Left forelimb (tissue), 1 donor: ENCODE measurements around the gene AP4M1.

Experiments
- DNase-seq: peaks from one replicate; pipeline ENCODE4 v3.0.0-alpha.2; 2018; ENCODE audit warnings: low spot score

AP4M1 gene

GRCh38 chr7:100087055-100087750 lies 14.2 kb upstream of the AP4M1 start:
- DNase-seq, result no peak

- DNase-seq, result no peak
Observed at GRCh38 chr7:100088095-100088620, 13.3 kb upstream of the AP4M1 start.

DNA sequence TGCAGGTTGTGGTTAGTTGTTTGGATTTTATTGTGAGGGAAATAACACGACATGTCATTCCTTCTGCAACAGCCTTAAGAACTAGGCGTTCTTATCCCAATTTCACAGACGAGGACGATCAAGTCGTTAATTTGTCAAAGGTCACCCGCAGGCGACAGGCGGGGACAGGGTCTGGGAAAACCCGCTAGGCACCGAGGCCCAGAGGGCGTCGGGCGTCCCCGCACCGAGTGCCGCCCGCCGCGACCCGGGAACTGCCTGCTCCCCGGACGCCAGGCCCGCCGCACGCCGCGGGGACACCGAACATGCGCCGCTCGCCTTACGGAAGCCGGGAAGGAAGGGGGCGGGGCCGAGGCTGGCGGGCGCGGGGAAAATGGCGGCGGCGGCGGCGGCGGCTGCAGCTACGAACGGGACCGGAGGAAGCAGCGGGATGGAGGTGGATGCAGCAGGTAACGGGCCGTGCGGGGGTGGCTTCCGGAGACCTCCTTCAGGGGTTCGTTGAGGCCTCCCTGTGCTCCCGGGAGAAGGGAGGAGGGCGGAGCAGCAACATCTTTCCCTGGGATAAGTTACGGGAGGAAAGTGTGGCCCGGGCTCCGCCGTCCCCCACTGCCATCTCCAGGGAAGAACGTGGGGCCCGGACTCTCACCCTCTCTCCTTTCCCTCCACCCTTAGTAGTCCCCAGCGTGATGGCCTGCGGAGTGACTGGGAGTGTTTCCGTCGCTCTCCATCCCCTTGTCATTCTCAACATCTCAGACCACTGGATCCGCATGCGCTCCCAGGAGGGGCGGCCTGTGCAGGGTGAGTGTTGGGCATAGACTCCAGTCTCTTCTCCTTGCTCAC lies 12.6 kb upstream of the AP4M1 start, which contains the start of gene COPS6:
TSS of gene COPS6 (plus strand) at position 349 of the 837 bp plus-strand sequence. CDS start at position 371, 22 bp downstream.
- peak; percentile 91 for DNase-seq

- no peak for DNase-seq
Observed at GRCh38 chr7:100089458-100090196, 11.8 kb upstream of the AP4M1 start.

DNA sequence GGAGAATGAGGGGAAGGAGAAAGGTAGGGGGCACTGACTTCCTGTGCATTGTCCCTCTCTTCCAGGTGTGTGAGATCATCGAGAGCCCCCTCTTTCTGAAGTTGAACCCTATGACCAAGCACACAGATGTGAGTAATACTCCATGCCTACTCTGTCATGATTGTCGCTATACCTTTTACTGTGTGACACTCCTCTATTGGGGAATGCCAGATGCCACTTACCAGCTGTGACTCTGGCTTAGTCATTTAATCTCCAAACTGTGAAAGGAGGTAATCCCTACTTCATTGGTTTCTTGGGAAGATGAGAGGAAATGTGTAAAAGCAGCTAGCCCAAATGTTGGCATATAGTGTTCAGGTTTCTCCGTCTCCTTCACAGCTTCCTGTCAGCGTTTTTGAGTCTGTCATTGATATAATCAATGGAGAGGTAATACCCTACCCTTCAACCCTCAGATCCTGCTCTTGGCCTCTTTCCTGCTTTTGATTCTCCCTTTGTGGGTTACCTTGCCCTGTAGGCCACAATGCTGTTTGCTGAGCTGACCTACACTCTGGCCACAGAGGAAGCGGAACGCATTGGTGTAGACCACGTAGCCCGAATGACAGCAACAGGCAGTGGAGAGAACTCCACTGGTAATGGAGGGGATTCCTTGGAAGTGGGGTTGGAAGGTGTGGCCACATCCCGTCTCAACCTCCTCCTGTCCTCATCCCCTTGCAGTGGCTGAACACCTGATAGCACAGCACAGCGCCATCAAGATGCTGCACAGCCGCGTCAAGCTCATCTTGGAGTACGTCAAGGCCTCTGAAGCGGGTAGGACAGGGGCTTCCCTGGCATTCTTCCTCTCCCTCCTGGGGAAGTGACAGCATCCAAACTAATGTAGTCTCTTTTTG lies 10.7 kb upstream of the AP4M1 start:
- DNase-seq, result no peak

DNA sequence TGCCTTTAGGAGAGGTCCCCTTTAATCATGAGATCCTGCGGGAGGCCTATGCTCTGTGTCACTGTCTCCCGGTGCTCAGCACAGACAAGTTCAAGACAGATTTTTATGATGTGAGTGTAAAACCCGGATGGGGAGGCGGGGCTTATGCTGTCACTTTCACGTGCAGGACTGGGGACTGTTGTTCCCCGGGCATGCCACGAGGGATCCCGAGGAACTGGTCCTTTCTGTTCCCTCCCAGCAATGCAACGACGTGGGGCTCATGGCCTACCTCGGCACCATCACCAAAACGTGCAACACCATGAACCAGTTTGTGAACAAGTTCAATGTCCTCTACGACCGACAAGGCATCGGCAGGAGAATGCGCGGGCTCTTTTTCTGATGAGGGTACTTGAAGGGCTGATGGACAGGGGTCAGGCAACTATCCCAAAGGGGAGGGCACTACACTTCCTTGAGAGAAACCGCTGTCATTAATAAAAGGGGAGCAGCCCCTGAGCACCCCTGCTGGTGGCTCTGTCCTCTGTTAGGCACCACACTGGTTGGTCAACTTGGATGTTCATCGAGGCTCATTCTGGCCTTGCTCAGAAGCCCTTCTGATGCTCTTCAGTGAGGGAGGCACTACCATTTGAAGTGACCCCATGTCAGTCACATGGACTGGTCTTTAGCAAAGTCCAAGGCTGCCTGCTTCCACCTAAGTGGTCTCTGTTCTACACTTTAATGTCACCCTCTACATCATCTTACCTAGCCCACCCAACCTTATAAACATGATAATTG lies 9.8 kb upstream of the AP4M1 start:
- DNase-seq, result no peak

- no peak for DNase-seq
Observed at GRCh38 chr7:100093054-100093453, 8.4 kb upstream of the AP4M1 start.

- DNase-seq, result no peak
Observed at GRCh38 chr7:100093498-100093897, 7.9 kb upstream of the AP4M1 start.

DNA sequence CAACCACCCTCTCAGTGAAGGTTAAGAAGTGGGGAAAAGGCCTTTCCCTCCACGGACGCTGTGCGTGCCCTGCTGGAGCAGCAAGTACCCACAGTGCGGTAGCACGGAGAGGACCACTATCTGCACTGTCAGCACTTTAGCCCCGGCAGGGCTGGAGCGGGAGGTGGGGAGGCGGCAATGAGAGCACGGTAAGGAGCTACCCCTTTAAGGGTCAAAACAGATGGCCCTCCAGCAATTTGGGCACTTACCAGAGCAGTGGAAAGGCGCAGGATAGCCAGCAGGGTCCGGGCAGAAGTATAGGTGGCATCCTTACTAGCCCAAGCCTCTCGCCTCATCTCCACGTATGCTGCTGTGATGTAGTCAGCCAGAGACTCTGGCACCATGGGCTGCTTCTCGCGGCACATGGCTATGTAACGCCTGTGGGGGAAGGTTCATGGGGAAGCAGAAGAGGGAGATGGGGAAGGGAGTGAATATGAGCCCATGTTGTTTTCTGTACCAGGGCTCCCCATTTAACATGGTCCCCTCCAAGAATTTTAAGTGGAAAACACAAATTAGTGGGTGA lies 7.4 kb upstream of the AP4M1 start:
- no peak for DNase-seq

GRCh38 chr7:100095289-100095688 lies 6.2 kb upstream of the AP4M1 start:
- no peak for DNase-seq

DNA sequence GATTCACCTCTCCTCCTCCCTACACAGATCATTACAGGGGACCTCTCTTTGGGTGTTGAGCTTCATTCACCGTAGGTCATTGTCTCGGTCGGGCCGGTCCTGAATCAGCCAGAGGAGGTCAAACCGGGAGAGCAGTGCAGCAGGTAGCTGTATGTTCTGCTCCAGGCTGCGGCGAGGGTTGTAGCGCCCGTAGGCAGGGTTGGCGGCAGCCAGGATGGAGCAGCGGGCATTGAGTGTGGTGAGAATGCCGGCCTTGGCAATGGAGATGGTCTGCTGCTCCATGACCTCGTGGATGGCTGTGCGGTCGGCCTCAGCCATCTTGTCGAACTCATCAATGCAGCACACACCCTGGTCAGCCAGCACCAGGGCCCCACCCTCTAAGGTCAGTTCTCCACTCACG lies 5.7 kb upstream of the AP4M1 start:
- DNase-seq, result no peak

GRCh38 chr7:100098913-100099312 lies 2.5 kb upstream of the AP4M1 start:
- no peak for DNase-seq

- DNase-seq, result no peak
Observed at GRCh38 chr7:100099452-100099851, 2.0 kb upstream of the AP4M1 start.

DNA sequence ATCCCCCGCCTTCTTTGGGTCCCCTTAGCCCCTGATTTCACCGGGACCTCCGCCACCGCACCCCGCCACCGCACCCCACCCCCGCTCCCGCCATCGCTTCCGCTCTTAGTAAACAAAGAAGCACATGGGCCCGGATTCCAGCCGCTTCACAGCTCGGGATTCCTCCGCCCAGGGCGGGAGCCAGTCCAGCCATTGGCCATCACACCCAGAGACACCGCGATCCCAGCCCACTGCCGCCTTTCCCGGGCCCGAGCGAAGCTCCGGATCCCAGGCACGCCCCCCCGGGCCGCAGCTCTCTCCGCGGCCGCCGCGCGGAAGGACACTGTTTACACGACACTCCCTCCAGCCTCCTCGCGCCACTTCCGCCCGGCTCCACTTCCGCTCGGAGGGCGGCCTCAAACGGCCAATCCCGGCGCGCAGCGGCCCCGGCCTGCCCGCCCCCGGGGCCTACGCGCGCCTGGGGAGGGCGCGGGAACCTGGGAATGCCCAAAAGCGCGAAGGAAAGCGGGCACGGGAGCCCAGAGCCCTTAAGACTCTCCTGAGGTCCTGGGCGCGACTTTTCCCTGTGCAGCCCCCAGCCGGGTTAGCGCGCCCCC lies 925 bp upstream of the AP4M1 start:
- DNase-seq, result peak; percentile 98

DNA sequence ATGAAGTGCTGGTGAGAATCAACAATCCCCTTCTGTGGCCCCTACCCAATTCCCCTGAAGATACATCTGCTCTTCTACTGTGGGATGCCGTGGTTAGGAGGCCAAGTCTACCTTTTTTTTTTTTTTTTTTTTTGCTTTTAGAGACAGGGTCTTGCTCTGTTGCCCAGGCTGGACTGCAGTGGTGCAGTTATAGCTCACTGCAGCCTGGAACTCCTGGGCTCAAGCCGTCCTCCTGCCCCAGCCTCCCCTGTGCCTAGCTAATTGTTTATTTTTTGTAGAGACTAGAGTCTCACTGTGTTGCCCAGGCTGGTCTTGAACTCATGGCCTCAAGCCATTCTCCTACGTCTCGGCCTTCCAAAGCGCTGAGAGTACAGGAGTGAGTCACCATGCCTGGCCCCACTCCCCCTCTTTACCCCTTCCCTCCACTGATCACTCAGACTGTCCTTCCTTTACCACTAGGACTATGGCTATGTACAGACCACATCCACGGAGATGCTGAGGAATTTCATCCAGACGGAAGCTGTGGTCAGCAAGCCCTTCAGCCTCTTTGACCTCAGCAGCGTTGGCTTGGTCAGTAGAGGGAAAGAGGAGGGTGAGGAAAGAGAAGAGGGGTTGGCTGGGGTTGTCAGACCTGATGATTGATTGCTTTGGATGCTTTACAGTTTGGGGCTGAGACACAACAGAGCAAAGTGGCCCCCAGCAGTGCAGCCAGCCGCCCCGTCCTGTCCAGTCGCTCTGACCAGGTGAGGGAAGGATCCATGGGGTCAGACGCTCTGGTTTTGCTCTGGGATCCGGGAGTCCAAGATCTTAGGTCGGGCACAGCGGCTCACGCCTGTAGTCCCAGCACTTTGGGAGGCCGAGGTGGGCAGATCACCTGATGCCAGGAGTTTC lies 1.8 kb downstream of the AP4M1 start:
- no peak for DNase-seq

DNA sequence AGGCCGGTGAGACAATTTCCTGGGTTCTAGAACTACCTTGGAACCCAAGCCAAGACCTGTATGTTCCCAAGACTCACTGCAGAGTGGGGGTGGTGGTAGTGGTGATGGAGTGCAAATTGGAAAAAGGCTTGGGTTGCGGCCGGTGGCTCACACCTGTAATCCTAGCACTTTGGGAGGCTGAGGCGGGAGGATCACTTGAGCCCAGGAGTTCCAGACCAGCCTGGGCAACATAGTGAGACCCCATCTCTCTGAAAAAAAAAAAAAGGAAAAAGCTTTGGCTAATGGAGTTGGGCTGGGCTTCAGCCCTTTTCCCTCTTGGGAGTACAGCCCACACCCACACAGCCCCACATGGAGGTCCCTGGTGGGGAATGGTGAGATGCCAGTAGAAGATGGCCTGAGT lies 4.1 kb downstream of the AP4M1 start:
- DNase-seq, result no peak

DNA sequence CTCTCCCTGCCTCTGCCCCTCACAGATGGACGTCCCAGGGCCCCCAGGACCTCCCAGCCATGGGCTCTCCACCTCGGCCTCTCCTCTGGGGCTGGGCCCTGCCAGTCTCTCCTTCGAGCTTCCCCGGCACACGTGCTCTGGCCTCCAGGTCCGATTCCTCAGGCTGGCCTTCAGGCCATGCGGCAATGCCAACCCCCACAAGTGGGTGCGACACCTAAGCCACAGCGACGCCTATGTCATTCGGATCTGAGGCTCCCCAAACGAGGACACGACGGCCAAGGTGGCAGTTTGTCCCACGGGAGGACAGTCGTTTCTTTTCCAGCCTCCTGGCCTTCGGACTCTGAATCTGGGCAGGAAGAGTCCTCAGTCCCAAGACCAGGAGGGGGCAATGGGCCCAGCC lies 5.2 kb downstream of the AP4M1 start:
- no peak for DNase-seq

DNA sequence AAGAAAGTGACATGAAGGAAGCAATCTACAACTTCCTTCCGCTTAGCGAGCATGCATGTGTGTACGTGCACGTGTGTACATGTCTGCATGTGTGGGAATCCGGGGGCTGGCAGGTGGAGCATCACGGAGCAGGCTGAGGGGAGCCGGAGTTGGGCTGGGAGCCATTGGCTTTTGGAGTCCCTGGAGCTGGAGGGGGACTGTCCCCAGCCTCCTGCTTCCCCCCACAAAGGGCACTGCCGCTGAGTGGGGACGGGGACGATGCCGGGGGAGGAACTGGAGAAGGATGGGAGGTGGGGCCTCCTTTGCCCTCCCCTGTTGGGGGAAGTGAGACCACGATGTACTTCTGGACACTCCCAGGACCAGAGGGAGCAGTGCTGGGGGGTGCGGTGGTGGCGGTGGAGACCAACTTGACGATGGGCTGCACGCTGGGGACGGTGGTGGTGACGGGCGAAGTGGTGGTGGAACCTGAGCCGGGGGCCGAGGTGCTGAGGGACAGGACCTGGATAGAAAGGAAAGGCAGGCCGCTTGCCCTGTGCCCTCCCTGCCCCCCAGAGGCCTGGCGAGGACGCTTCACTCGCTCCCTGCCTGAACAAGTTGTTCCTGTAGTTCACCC lies 5.8 kb downstream of the AP4M1 start:
- no peak for DNase-seq
